ENCODE data around the gene PPARA.

Gene PPARA

DNA sequence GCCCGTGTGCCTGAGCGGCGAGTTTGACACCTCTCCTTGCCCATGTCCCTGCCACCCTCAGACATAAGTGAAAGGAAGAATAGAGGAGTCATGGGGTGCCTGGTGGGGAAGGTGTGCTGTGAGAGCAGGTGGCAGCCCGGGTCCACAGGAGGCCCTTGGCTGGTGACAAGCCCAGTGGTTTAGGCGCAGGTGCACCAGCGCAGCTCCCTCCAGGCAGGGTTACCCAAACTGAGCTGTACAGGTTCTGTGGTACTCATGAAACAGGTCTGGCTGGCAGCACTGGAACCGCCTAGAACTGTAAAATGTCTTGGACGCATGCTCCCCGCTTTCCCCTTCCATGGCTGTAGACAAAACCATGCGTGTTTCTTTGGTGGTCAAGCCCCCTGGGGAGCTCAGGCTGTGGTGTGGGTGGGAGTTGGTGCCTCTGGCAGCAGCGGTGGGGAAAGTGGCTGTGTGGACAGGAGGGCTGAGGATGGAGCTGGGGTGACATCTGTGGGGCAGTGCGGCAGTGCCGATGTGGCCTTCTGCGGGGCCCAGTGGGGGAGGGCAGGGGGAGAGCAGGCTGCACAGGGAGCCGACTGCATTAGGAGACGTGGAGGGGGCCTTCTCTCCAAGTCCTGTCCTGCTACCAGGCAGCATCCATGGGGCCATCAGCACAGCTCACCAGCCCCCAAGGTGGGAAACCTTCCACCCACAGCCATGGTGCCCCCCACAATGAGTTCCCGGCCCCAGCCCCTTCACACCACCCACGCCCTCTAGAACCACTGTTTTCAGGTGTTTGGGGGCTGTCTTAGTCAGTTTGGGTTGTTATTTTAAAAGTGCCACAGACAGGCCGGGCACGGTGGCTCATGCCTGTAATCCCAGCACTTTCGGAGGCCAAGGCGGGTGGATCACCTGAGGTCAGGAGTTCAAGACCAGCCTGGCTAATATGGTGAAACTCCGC lies 140.8 kb downstream of the PPARA start:
- no peak for DNase-seq (ENCODE audit: low read depth in 3 of 3)

DNA sequence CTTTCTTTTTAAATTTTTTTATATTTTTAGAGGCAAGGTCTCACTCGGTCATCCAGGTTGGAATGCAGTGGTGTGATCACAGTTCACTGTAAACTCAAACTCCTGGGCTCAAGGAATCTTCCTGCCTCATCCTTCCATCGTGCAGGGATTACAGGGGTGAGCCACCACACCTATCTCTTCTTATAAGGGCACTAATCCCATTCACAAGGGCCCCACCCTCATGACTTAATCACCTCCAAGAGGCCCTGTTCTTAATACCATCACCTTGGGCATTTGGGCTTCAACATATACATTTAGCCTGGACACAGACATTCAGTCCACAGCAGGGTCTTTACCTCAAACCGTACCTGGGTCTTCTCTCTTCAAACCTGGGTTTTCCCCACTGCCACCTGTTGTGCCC lies 141.8 kb downstream of the PPARA start:
- DNase-seq (ENCODE audit: low read depth in 3 of 3): no peak

- DNase-seq (ENCODE audit: low read depth in 3 of 3): no peak
Measured at GRCh38 chr22:46292732-46293131, 142.4 kb downstream of the PPARA start.

Data from stimulated activated CD4-positive, alpha-beta T cell treated with anti-CD3 and anti-CD28 coated beads, TNF-alpha, amount 100 ng/mL, for 24 hours (primary cell).